ENCODE results near the gene METTL13. TPM values are rescaled to one million over a fixed set of nuclear protein-coding genes. Genes with fewer than 3 reads are reported as not detected.

The METTL13 gene
- total and polyA plus RNA-seq, 2 of the 8 experiments (the other 6 are each of a cell fraction or from before 2014, with no cell fraction given) = 38.1 to 66.3 TPM

- Histone ChIP-seq H3K23me2 (ENCODE audit: low read depth, low read length) (0 out of 2 replicates have a peak, but pooled peaks cover 3% of the 10 kb centered on the region), H2BK15ac (ENCODE audit: low read length) (no peak overlapping the region), H3K4ac (replicated peaks; ENCODE audit: insufficient read length, low read depth, low read length) (no peak overlapping the region), H2AK5ac (ENCODE audit: low read depth, low read length) (0 out of 2 replicates have a peak overlapping the region, but pooled peaks have one; percentile 27), H3K4me2 (ENCODE audit: insufficient read depth in 1 of 2, low read depth in 2 of 2, low read length in 2 of 2) (no peak overlapping the region), H3K27me3 (replicated peaks in 1 of 4; ENCODE audit: control insufficient read depth in 3 of 4, extremely low read depth in 1 of 4, insufficient read depth in 3 of 4, low read length in 3 of 4) (peaks cover 0 to 1% (median 0%) of the 10 kb centered on the region in 4 experiments; a peak in 1 of 7 replicates), H3K18ac (ENCODE audit: extremely low read depth, low read length) (peak overlapping the region; percentile 62; the same call in 1 of the 2 replicates), H3K14ac (ENCODE audit: insufficient read length) (no peak overlapping the region), H4K5ac (ENCODE audit: insufficient read length, low read depth, low read length) (no peak overlapping the region), H3K9me3 (ENCODE audit: insufficient read depth in 2 of 2, low read depth in 1 of 2, low read length in 1 of 2) (peaks cover 11 to 17% of the 10 kb centered on the region in 2 experiments), H3K56ac (replicated peaks; ENCODE audit: insufficient read length, low read depth, low read length) (no peak overlapping the region), H3K79me1 (ENCODE audit: low read depth, low read length) (no peaks in the 10 kb centered on the region), H3K79me2 (ENCODE audit: control insufficient read depth in 1 of 2, insufficient read depth in 2 of 2, low read length in 2 of 2) (no peaks in the 10 kb centered on the region), H4K8ac (ENCODE audit: extremely low read depth, insufficient read depth, low read length) (no peak overlapping the region), H3K27ac (ENCODE audit: low read depth, low read length) (no peak overlapping the region), H2BK120ac (replicated peaks; ENCODE audit: low read depth, low read length) (no peak overlapping the region), H2AFZ (ENCODE audit: low read length) (peak overlapping the region; percentile 60; the same call in 1 of the 2 replicates), H3K4me3 (ENCODE audit: extremely low read depth in 1 of 4, insufficient read depth in 2 of 4, low read depth in 3 of 4, low read length in 4 of 4) (no peak overlapping the region), H3K36me3 (ENCODE audit: control insufficient read depth in 2 of 4, insufficient read depth in 4 of 4, low read length in 3 of 4) (peaks cover 0 to 3% (median 0%) of the 10 kb centered on the region in 4 experiments; a peak in 1 of 8 replicates), H3K9ac (replicated peaks in 1 of 4; ENCODE audit: extremely low read depth in 1 of 4, low read depth in 3 of 4, low read length in 3 of 4) (no peak overlapping the region), H2BK5ac (ENCODE audit: low read depth, low read length) (peak overlapping the region; percentile 98; the same call in 1 of the 2 replicates), H3K4me1 (replicated peaks in 1 of 4; ENCODE audit: control insufficient read depth in 3 of 4, insufficient read depth in 4 of 4, low read length in 3 of 4) (peaks cover 2 to 12% (median 6%) of the 10 kb centered on the region in 4 experiments; a peak in 4 of 7 replicates), H3K23ac (ENCODE audit: insufficient read length) (no peak overlapping the region), H2BK12ac (ENCODE audit: low read depth, low read length) (peak overlapping the region; percentile 93), H4K91ac (replicated peaks; ENCODE audit: insufficient read length, low read length) (no peak overlapping the region), H2BK20ac (ENCODE audit: low read length) (peak overlapping the region; percentile 49; the same call in 1 of the 2 replicates), H4K20me1 (replicated peaks in 1 of 2; ENCODE audit: control insufficient read depth in 1 of 2, insufficient read depth in 2 of 2, low read length in 2 of 2) (no peaks in the 10 kb centered on the region)
- DNase-seq (ENCODE audit: low read depth in 1 of 2, low spot score in 2 of 2) (no peak), FAIRE-seq (no peak)
- 100% methylated on average over 1 of the region's 1 CpG; no CpG with 5 or more reads in 1 of the 2 experiments for WGBS, 2 experiments (ENCODE audit: extremely low coverage in 1 of 2, insufficient coverage in 1 of 2, insufficient read length in 1 of 2, insufficient replicate concordance in 2 of 2, low coverage in 1 of 2, low lambda C conversion rate in 2 of 2, missing lambda C conversion rate in 1 of 2)
- POLR2A ChIA-PET (ENCODE audit: partially characterized antibody) = interaction anchor here (1.1 to 1.7 kb wide), 2 partner anchors 12 to 30 kb away, joined by 3 to 9 read pairs; no protein-coding TSS in a partner anchor
- CTCF ChIA-PET (ENCODE audit: partially characterized antibody) = interaction anchor here (3.2 kb wide), 1 partner anchor 109 kb away, joined by 10 read pairs; no protein-coding TSS in a partner anchor
- TF ChIP-seq POLR2A (IDR thresholded peaks at IDR 0.05; ENCODE audit: control extremely low read depth in 1 of 2, low read depth in 2 of 2, low read length in 2 of 2) = no peak
- no peak for TF ChIP-seq SUZ12 (IDR thresholded peaks at IDR 0.05; ENCODE audit: low read length)
Measured at GRCh38 chr1:171754971-171755370, 26.5 kb upstream of the METTL13 start.
